Chondrocyte (in vitro differentiated cells): ENCODE results near the gene VMP1. TPM values are rescaled to one million over a fixed set of nuclear protein-coding genes. Genes with fewer than 3 reads are reported as not detected.
"Not testable (repeated sequence)": the region's sequence is repeated elsewhere in the genome, so short reads cannot be mapped to it uniquely, and the experiment has no call there.

Source experiments
- DNase-seq: peaks from one replicate; pipeline ENCODE4 v3.0.0; 2021; ENCODE audit warnings: mixed read lengths, low spot score
- H3K27ac Mint-ChIP-seq: one replicate; pipeline ENCODE4 v1.8.0; 2021; ENCODE audit warnings: mild to moderate bottlenecking, moderate library complexity, mixed read lengths; ENCODE audit not compliant: unreplicated experiment
- H3K27me3 Mint-ChIP-seq: 2 replicates; pipeline ENCODE4 v1.8.0; 2021; ENCODE audit warnings: low read depth, mixed read lengths
- H3K36me3 Mint-ChIP-seq: 2 replicates; pipeline ENCODE4 v1.8.0; 2021; ENCODE audit warnings: low read depth, mixed read lengths
- H3K4me1 Mint-ChIP-seq: 2 replicates; pipeline ENCODE4 v1.8.0; 2021; ENCODE audit warnings: low read depth, mild to moderate bottlenecking, mixed read lengths
- H3K4me3 Mint-ChIP-seq: one replicate; pipeline ENCODE4 v1.8.0; 2021; ENCODE audit warnings: mild to moderate bottlenecking, moderate library complexity, mixed read lengths; ENCODE audit not compliant: unreplicated experiment
- H3K9me3 Mint-ChIP-seq: 2 replicates; pipeline ENCODE4 v1.8.0; 2021; ENCODE audit warnings: low read depth, mixed read lengths
- CTCF ChIP-seq: fragments of 200-600 bp; sonication (generic); IDR thresholded peaks from 2 replicates; pipeline ENCODE4 v1.5.0; 2021; ENCODE audit warnings: antibody characterized with exemption, mild to moderate bottlenecking, moderate library complexity
- total RNA-seq: library from RNA; stranded (reverse); gene quantifications from 3 replicates; pipeline ENCODE4 v1.2.1, GENCODE V29; 2021

The VMP1 gene
- total RNA-seq, 1 donor from 2014 or later: 295 TPM

DNA sequence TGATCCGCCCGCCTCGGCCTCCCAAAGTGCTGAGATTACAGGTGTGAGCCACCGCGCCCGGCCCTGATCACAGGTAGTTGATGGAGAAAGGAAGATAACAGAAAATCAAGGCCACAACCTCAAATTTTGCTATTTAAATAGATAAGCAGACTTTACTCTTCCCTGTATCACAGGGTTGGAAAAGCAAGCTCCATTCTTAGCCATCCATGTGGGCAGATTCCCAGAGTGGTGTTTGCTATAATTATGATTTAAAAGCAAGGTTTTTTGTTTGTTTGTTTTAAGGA is 140.9 kb downstream of the VMP1 start:
- Mint-ChIP-seq H3K27ac (peak overlapping the region; percentile 86), H3K9me3 (peaks cover 3% of the 10 kb centered on the region), H3K4me1 (peaks cover 80% of the 10 kb centered on the region), H3K36me3 (no peaks in the 10 kb centered on the region), H3K4me3 (no peak overlapping the region), H3K27me3 (no peaks in the 10 kb centered on the region)
- no peak for TF ChIP-seq CTCF
- no peak for DNase-seq

DNA sequence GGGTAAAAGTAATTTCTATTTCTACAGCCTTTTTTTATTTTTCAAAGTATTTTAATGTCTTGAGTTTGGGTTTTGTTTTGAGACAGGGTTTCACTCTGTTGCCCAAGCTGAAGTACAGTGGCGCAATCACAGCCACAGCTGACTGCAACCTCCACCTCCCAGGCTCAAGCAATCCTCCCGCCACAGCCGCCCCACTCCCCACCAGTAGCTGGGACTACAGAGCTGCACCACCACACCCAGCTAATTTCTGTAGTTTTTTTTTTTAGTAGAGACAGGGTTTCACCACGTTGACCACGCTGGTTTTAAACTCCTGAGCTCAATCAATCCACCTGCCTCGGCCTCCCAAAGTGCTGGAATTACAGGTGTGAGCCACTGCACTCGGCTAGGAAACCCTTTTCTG is 141.3 kb downstream of the VMP1 start:
- Mint-ChIP-seq H3K27me3 (no peaks in the 10 kb centered on the region), H3K36me3 (no peaks in the 10 kb centered on the region), H3K4me3 (no peak overlapping the region), H3K9me3 (peaks cover 3% of the 10 kb centered on the region), H3K4me1 (peaks cover 80% of the 10 kb centered on the region), H3K27ac (peak overlapping the region; percentile 86)
- TF ChIP-seq CTCF: no peak
- no peak for DNase-seq

- H3K4me1 Mint-ChIP-seq: peaks cover 82% of the 10 kb centered on the region
- not testable (repeated sequence) for H3K36me3 Mint-ChIP-seq, H3K4me3 Mint-ChIP-seq, H3K9me3 Mint-ChIP-seq, DNase-seq, H3K27me3 Mint-ChIP-seq
- H3K27ac Mint-ChIP-seq: peak overlapping the region; percentile 74
Observed at GRCh38 chr17:59850311-59850710, 142.9 kb downstream of the VMP1 start.

DNA sequence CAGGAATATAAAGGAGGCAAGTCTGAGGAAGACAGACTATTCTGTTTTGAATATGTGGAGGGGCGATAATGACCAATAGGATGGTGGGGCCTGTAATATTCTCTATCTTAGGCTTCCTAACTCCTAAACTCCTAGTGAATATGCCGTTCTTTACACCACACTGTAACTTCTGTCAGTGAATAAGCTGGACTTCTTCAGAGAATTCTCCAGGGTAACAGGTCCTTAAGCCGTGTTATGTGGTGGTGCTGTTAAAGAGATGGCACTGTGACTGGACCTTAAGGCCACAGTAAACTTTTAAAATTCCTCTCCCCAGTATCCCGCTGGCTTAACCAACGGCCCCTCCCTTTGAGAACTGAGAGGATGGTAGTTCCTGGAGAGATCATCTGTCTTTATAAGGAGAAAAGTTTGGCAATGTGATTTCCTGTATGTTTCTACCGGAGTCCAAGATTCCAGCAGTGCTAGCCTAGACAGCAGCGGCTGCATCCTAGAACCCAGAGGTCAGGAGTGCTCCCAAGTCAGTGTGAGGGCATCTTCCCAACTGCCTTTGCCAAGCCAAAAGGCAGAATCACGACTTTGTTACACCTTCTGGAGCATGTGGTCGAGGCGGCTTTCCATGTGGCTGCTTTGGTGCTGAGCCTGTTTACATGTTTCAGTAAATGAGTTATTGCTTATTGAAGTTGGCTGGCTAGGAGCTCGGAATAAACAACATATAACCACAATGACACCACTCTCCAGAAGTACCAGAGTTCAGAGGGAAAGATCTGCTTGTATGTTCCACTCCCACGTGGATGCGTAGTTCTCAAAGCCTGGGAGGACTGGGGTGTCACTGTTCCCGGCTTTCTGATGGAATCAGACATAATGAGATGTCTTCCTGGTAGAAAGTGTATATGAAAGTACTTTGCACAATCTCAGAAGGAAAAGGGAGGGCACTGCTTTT is 144.3 kb downstream of the VMP1 start:
- no peak for TF ChIP-seq CTCF
- no peak overlapping the region for H3K4me3 Mint-ChIP-seq
- no peaks in the 10 kb centered on the region for H3K36me3 Mint-ChIP-seq
- H3K4me1 Mint-ChIP-seq: peaks cover 80% of the 10 kb centered on the region
- no peak for DNase-seq
- H3K27me3 Mint-ChIP-seq: no peaks in the 10 kb centered on the region
- peaks cover 3% of the 10 kb centered on the region for H3K9me3 Mint-ChIP-seq
- peak overlapping the region; percentile 93 for H3K27ac Mint-ChIP-seq

- Mint-ChIP-seq H3K4me1 (peaks cover 81% of the 10 kb centered on the region), H3K27ac (peak overlapping the region; percentile 93)
- not testable (repeated sequence) for H3K36me3 Mint-ChIP-seq, DNase-seq, H3K27me3 Mint-ChIP-seq, H3K9me3 Mint-ChIP-seq, H3K4me3 Mint-ChIP-seq
Observed at GRCh38 chr17:59852847-59853167, 145.4 kb downstream of the VMP1 start.

DNA sequence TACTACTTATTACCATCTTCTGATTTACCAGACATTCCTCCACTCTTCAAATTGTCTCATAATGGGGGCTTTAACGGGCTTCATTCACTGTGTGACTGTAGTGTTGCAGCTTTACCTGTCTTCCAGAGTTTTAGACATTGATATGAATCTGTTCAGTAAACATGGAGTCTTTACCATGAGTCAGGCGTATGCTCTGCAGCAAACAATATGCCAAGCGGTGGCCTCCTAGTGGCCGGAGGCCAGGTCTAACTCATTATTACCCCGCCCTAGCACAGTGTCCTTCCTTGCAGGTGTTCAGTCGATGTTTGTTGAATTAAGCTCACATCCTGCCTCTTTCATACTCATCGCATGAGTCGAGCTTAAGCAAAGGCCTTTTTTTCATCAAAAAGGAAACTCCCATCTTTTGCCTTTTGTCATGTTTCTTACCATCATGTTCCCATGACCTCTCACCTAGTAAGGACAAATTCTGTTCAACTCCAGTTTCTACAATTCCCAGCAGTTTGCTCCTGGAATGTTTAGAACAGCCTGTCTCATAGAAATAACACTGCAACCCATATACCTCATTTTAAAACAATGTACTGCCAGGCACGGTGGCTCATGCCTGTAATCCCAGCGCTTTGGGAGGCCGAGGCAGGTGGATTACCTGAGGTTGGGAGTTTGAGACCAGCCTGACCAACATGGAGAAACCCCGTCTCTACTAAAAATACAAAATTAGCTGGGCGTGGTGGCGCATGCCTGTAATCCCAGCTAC is 145.9 kb downstream of the VMP1 start:
- DNase-seq: no peak
- peak; percentile 79 for TF ChIP-seq CTCF
- Mint-ChIP-seq H3K27me3 (no peaks in the 10 kb centered on the region), H3K9me3 (peaks cover 3% of the 10 kb centered on the region), H3K4me1 (peaks cover 84% of the 10 kb centered on the region), H3K36me3 (no peaks in the 10 kb centered on the region), H3K27ac (peak overlapping the region; percentile 93), H3K4me3 (no peak overlapping the region)

GRCh38 chr17:59853919-59854729 is 146.7 kb downstream of the VMP1 start:
- not testable (repeated sequence) for DNase-seq, H3K36me3 Mint-ChIP-seq, H3K9me3 Mint-ChIP-seq, H3K4me3 Mint-ChIP-seq, H3K27me3 Mint-ChIP-seq
- Mint-ChIP-seq H3K27ac (peak overlapping the region; percentile 93), H3K4me1 (peaks cover 86% of the 10 kb centered on the region)
